ENCODE results near the gene TRMT13.

The TRMT13 gene

DNA sequence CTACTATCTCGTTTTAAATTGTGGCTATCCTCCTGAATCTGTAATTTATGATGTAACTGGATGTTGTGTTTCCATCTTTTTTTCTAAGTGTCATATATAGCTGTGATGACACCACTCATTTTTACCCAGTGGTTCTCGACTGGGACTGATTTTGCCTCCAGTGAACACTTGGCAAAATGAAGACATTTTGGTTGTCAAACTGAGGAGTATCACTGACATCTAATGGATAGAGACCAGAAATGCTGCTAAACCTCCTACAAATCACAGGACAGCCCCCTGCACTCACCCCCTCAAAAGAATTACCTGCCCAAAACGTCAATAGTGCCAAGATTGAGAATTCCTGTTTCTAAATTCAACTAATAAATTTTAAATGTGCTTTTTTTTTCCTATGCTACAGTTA lies 1.9 kb downstream of the TRMT13 start:
- no peak for ATAC-seq (replicated peaks)
- Mint-ChIP-seq H3K27ac (no peak overlapping the region), H3K36me3 (ENCODE audit: insufficient read depth) (peaks cover 41% of the 10 kb centered on the region), H3K4me1 (ENCODE audit: low read depth in 2 of 2) (peaks cover 14 to 28% of the 10 kb centered on the region in 2 donors), H3K9me3 (no peaks in the 10 kb centered on the region), H3K27me3 (no peaks in the 10 kb centered on the region), H3K4me3 (no peak overlapping the region)
- no peak for DNase-seq

DNA sequence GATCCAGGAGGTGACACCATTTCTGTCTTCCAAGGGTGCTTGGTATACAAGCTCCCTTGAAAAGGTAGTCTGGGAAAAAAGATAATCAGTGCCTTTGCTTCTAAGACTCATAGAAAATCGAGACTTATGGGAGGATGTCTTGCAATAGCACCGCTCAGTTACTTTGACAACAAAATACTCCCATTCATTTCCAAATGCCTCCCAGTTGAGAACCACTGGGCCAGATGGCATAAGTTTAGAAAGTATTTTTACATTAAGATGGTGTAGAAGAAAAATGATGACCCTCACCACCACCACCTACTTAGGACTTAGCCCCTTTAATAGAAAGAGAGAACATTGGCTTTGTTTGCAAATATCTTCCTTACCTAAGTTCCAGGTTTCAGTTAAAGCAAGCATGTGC lies 4.6 kb downstream of the TRMT13 start:
- no peak overlapping the region for H3K27ac Mint-ChIP-seq
- H3K36me3 Mint-ChIP-seq (ENCODE audit: insufficient read depth), result peaks cover 62% of the 10 kb centered on the region
- H3K4me1 Mint-ChIP-seq (ENCODE audit: low read depth in 2 of 2), result peaks cover 13 to 18% of the 10 kb centered on the region in 2 donors
- H3K4me3 Mint-ChIP-seq, result no peak overlapping the region
- no peaks in the 10 kb centered on the region for H3K27me3 Mint-ChIP-seq
- H3K9me3 Mint-ChIP-seq, result no peaks in the 10 kb centered on the region
- DNase-seq (no peak), ATAC-seq (replicated peaks) (no peak)

DNA sequence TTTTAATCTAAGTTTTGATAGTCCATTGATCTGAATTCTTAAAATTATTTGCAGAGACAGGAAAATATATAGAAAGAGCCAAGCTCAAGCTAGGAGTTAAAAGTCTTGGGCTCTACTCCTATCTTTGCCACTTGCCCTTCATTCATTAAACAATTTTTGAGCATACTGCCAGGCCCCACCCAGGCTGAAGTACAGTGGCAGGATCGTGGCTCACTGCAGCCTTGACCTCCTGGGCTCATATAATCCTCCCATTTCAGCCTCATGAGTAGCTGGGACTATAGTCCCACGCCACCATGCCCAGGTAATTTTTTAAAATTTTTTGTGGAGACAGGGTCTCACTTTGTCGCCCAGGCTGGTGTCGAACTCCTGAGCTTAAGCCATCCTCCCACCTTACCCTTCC lies 8.2 kb downstream of the TRMT13 start:
- Mint-ChIP-seq H3K36me3 (ENCODE audit: insufficient read depth) (peaks cover 80% of the 10 kb centered on the region), H3K27ac (peak overlapping the region in 1 of 2 donors; percentile 11), H3K4me3 (no peak overlapping the region), H3K4me1 (ENCODE audit: low read depth in 2 of 2) (peaks cover 2 to 4% of the 10 kb centered on the region in 2 donors), H3K27me3 (no peaks in the 10 kb centered on the region), H3K9me3 (no peaks in the 10 kb centered on the region)
- ATAC-seq (replicated peaks), result no peak
- no peak for DNase-seq

DNA sequence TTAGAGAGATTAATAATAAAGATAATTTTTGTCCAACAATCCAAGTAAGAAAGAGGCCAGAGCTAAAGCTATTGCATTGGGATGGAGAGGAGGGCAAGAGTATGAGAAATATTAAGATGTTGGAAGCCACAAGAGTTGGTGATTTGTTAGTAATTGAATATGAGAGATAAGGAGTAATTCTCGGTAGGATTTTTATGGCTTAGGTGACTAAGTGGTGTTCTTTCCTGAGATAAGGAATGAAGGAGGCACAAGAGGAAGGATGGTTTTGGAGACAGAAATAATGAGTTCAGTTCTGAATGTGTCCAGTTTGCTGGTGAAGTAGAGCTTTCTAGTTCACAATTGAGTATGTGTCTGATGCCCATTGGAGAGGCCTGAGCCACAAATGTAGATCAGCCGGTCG lies 9.4 kb downstream of the TRMT13 start:
- peaks cover 2 to 4% of the 10 kb centered on the region in 2 donors for H3K4me1 Mint-ChIP-seq (ENCODE audit: low read depth in 2 of 2)
- no peaks in the 10 kb centered on the region for H3K9me3 Mint-ChIP-seq
- DNase-seq, result no peak
- no peak for ATAC-seq (replicated peaks)
- no peak overlapping the region for H3K4me3 Mint-ChIP-seq
- H3K27ac Mint-ChIP-seq, result peak overlapping the region; percentile 2 to 57
- H3K27me3 Mint-ChIP-seq, result no peaks in the 10 kb centered on the region
- H3K36me3 Mint-ChIP-seq (ENCODE audit: insufficient read depth), result peaks cover 80% of the 10 kb centered on the region

- no peaks in the 10 kb centered on the region for H3K9me3 Mint-ChIP-seq
- no peak overlapping the region for H3K4me3 Mint-ChIP-seq
- H3K36me3 Mint-ChIP-seq (ENCODE audit: insufficient read depth), result peaks cover 62% of the 10 kb centered on the region
- peaks cover 2 to 4% of the 10 kb centered on the region in 2 donors for H3K4me1 Mint-ChIP-seq (ENCODE audit: low read depth in 2 of 2)
- no peak for DNase-seq
- no peaks in the 10 kb centered on the region for H3K27me3 Mint-ChIP-seq
- H3K27ac Mint-ChIP-seq, result peak overlapping the region in 1 of 2 donors; percentile 17
- no peak for ATAC-seq (replicated peaks)
Observed at GRCh38 chr1:100145116-100145515, 12.2 kb downstream of the TRMT13 start.

- Mint-ChIP-seq H3K27me3 (no peaks in the 10 kb centered on the region), H3K4me3 (no peak overlapping the region), H3K9me3 (no peaks in the 10 kb centered on the region), H3K4me1 (ENCODE audit: low read depth in 2 of 2) (peaks cover 2 to 4% of the 10 kb centered on the region in 2 donors), H3K36me3 (ENCODE audit: insufficient read depth) (peaks cover 46% of the 10 kb centered on the region), H3K27ac (no peak overlapping the region)
- ATAC-seq (replicated peaks) (no peak), DNase-seq (no peak)
Observed at GRCh38 chr1:100146958-100147357, 14.0 kb downstream of the TRMT13 start.

- H3K9me3 Mint-ChIP-seq, result no peaks in the 10 kb centered on the region
- no peak overlapping the region for H3K4me3 Mint-ChIP-seq
- no peaks in the 10 kb centered on the region for H3K27me3 Mint-ChIP-seq
- no peak overlapping the region for H3K27ac Mint-ChIP-seq
- ATAC-seq (replicated peaks), result no peak
- DNase-seq, result no peak
- peaks cover 37% of the 10 kb centered on the region for H3K36me3 Mint-ChIP-seq (ENCODE audit: insufficient read depth)
- H3K4me1 Mint-ChIP-seq (ENCODE audit: low read depth in 2 of 2), result peaks cover 4% of the 10 kb centered on the region in 2 donors
Observed at GRCh38 chr1:100147875-100148274, 14.9 kb downstream of the TRMT13 start.

DNA sequence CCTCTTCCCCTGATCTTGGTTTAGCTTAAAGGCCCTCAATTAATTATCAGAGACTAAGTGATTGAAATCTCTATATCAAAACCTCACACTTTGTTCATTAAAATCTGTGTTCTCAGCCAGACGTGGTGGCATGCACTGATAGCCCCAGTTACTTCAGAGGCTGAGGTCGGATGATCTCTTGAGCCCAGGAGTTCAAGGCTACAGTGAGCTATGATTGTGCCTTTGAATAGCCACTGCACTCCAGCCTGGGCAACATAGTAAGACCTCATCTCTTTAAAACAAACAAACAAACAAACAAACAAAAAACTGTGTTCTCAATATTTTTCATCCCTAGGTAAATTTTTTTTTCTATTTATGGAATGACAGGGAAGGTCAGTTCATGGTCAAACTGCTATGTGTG lies 18.7 kb downstream of the TRMT13 start:
- Mint-ChIP-seq H3K9me3 (no peaks in the 10 kb centered on the region), H3K36me3 (ENCODE audit: insufficient read depth) (peaks cover 12% of the 10 kb centered on the region), H3K4me1 (ENCODE audit: low read depth in 2 of 2) (peaks cover 4% of the 10 kb centered on the region in 2 donors), H3K4me3 (no peak overlapping the region), H3K27me3 (no peaks in the 10 kb centered on the region), H3K27ac (peak overlapping the region; percentile 52 to 61)
- ATAC-seq (replicated peaks) (no peak), DNase-seq (no peak)

DNA sequence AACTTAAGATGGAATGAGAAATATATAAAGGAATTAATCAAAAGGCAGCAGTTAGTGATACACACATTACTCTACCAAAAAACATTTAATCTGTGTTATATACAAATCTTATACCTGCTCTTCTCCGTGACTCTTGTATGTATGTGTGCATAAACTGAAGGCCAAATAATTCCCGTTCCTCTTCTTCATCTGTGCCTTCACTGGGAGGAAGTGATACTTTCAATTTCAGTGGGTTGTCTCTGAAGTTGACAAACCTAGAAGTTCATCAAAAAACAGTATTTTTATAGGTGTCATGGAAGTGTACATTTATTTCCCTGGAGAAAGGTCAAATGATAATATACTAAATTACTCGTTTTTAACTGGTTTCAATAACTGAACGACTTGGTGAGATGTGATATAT lies 19.3 kb downstream of the TRMT13 start:
- DNase-seq (no peak), ATAC-seq (replicated peaks) (no peak)
- Mint-ChIP-seq H3K27me3 (no peaks in the 10 kb centered on the region), H3K27ac (peak overlapping the region; percentile 52 to 61), H3K36me3 (ENCODE audit: insufficient read depth) (peaks cover 9% of the 10 kb centered on the region), H3K9me3 (no peaks in the 10 kb centered on the region), H3K4me3 (no peak overlapping the region), H3K4me1 (ENCODE audit: low read depth in 2 of 2) (peaks cover 4% of the 10 kb centered on the region in 2 donors)

DNA sequence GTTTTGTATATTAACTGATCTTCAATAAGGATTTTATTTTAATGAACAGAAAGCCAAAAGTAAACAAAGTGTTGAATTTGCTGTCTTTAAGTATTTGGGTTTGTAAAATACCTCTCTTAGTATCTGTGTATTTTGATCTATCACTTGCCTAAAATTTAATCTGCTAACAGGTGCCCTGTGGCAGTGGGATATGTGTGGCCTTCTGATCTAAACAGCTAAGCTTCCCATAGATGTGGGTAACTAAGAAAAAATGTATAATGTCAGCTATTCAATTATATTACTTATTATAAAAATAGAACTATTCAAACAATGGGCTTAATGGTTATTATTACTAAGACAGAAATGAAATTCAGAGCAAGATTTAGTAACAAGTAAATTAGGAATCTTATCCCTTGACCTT lies 29.9 kb downstream of the TRMT13 start:
- DNase-seq (no peak), ATAC-seq (replicated peaks) (no peak)
- H3K27ac Mint-ChIP-seq, result no peak overlapping the region
- H3K9me3 Mint-ChIP-seq, result no peaks in the 10 kb centered on the region
- H3K4me1 Mint-ChIP-seq (ENCODE audit: low read depth in 2 of 2), result no peaks in the 10 kb centered on the region
- no peaks in the 10 kb centered on the region for H3K27me3 Mint-ChIP-seq
- H3K36me3 Mint-ChIP-seq (ENCODE audit: insufficient read depth), result no peaks in the 10 kb centered on the region
- H3K4me3 Mint-ChIP-seq, result no peak overlapping the region

- H3K9me3 Mint-ChIP-seq, result no peaks in the 10 kb centered on the region
- no peak overlapping the region for H3K4me3 Mint-ChIP-seq
- H3K27me3 Mint-ChIP-seq, result no peaks in the 10 kb centered on the region
- ATAC-seq (replicated peaks) (no peak), DNase-seq (no peak)
- no peaks in the 10 kb centered on the region for H3K4me1 Mint-ChIP-seq (ENCODE audit: low read depth in 2 of 2)
- peak overlapping the region in 1 of 2 donors; percentile 41 for H3K27ac Mint-ChIP-seq
- H3K36me3 Mint-ChIP-seq (ENCODE audit: insufficient read depth), result no peaks in the 10 kb centered on the region
Observed at GRCh38 chr1:100164216-100164615, 31.3 kb downstream of the TRMT13 start.

DNA sequence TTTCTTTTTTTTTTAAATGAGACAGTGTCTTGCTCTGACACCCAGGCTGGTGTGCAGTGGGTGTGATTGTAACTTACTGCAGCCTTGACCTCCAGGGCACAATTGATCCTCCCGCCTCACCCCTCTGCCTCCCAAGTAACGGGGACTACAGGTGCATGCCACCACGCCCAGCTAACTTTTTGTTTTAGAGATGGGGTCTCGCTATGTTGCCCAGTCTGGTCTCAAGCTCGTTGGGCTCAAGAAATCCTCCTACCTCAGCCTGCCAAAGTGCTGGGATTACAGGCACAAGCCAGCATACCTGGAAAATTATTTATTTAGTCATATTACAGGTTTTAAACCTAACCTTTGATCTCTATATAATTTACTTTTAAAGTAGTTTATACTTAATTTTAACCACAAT lies 31.7 kb downstream of the TRMT13 start:
- no peaks in the 10 kb centered on the region for H3K36me3 Mint-ChIP-seq (ENCODE audit: insufficient read depth)

GRCh38 chr1:100168051-100168450 lies 35.1 kb downstream of the TRMT13 start:
- Mint-ChIP-seq H3K27me3 (no peaks in the 10 kb centered on the region), H3K4me3 (no peak overlapping the region), H3K27ac (no peak overlapping the region), H3K4me1 (ENCODE audit: low read depth in 2 of 2) (no peaks in the 10 kb centered on the region), H3K36me3 (ENCODE audit: insufficient read depth) (no peaks in the 10 kb centered on the region), H3K9me3 (no peaks in the 10 kb centered on the region)
- DNase-seq (no peak), ATAC-seq (replicated peaks) (no peak)

More for the DNA sequence above, 31.7 kb downstream of the TRMT13 start:
- ATAC-seq (replicated peaks), result no peak
- no peak for DNase-seq
- Mint-ChIP-seq H3K27ac (no peak overlapping the region), H3K9me3 (no peaks in the 10 kb centered on the region), H3K4me3 (no peak overlapping the region), H3K27me3 (no peaks in the 10 kb centered on the region), H3K4me1 (ENCODE audit: low read depth in 2 of 2) (no peaks in the 10 kb centered on the region)

DNA sequence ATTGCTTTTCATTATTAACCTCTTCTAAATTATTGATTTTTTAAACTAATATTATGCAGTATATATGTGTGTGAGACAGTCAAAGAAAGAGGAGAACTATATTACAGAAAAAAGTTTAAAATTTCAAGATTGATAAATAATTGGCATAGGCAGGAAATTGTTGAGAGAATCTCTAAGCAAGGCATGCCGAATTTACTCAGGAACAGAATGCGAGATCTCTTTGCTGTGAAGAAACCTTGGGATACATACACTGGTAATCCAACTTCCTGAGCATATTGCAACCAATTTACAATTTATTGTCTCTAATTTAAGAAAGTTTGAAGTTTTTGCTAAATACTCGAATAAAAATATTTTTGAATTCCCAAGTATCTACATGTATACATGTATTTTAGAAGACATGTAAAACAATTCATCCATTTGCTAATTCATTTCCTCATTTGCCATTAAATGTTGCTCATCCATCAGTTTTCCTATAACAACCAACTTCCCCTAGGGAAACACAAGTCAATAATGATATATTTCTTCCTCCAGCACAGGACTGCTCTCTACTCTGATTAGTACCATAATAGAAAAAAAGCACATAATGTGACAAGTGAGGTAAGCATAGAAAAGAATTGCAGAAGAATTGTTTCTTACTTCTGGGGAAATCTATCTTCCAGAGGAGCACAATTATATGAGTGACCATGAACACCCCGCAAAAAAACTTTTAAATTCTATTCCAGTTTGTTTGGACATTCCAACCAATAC lies 44.5 kb downstream of the TRMT13 start:
- Mint-ChIP-seq H3K36me3 (ENCODE audit: insufficient read depth) (no peaks in the 10 kb centered on the region), H3K9me3 (no peaks in the 10 kb centered on the region), H3K4me3 (no peak overlapping the region), H3K4me1 (ENCODE audit: low read depth in 2 of 2) (no peaks in the 10 kb centered on the region), H3K27me3 (no peaks in the 10 kb centered on the region), H3K27ac (no peak overlapping the region)
- DNase-seq (no peak), ATAC-seq (replicated peaks) (no peak)

All from effector memory CD8-positive, alpha-beta T cell (primary cell).